LNCAP (cell line): ENCODE results near the gene GJD4.

Experiments used
- TF ChIP-seq, protein P1 (sequence below): fragments of 450-650 bp; IDR thresholded peaks from 2 replicates; pipeline ENCODE4 v1.5.1; 2017; ENCODE audit warnings: mild to moderate bottlenecking

GJD4 gene

DNA sequence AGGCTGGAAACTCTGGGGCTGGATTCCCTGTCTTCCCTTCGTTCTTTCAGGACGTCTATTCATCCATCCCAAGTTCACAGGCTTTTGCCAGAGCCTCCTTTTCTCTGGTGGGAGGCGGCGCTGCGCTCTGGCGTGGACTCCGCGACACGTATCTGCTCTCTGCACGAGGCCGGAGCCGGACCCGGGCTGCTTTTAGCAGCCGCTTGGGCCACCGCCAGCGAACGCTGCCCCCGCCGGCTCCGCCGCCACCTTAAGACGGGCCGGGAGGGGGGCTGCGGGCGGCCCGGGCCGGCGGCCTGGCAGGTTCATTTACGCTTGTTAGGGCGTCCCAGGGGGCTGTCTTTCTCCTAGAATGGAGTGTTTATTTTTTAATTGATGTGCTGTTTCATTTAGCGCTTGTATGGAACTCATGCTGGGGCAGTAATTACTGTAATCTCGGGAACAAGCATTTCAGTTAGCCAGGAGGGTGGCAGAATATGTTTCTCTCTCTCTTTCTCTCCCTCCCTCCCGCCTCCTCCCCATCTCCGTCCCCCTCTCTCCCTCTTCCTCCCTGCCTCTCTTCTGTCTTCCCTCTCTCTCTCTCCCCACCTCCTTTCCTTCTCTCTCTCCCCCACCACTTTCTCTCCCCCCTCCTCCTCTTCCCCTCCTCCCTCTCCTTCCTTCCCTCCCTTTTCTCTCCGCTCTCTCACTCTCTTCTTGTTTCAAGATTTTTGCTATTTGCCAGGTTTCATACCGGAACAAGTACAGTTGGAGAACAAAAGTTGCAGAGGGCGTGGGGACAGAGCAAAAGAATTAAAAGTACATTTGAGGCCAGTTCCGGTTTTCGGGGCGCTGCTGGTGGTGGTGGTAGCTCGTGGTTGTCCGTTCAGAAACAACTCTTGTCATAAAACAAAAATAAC lies 38.3 kb downstream of the GJD4 start:
- TF ChIP-seq, protein P1, sequence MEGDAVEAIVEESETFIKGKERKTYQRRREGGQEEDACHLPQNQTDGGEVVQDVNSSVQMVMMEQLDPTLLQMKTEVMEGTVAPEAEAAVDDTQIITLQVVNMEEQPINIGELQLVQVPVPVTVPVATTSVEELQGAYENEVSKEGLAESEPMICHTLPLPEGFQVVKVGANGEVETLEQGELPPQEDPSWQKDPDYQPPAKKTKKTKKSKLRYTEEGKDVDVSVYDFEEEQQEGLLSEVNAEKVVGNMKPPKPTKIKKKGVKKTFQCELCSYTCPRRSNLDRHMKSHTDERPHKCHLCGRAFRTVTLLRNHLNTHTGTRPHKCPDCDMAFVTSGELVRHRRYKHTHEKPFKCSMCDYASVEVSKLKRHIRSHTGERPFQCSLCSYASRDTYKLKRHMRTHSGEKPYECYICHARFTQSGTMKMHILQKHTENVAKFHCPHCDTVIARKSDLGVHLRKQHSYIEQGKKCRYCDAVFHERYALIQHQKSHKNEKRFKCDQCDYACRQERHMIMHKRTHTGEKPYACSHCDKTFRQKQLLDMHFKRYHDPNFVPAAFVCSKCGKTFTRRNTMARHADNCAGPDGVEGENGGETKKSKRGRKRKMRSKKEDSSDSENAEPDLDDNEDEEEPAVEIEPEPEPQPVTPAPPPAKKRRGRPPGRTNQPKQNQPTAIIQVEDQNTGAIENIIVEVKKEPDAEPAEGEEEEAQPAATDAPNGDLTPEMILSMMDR: no peak

GRCh38 chr10:35644050-35644950 lies 39.2 kb downstream of the GJD4 start:
- TF ChIP-seq, protein P1: no peak

- TF ChIP-seq, protein P1: no peak
Measured at GRCh38 chr10:35650894-35651293, 45.8 kb downstream of the GJD4 start.

DNA sequence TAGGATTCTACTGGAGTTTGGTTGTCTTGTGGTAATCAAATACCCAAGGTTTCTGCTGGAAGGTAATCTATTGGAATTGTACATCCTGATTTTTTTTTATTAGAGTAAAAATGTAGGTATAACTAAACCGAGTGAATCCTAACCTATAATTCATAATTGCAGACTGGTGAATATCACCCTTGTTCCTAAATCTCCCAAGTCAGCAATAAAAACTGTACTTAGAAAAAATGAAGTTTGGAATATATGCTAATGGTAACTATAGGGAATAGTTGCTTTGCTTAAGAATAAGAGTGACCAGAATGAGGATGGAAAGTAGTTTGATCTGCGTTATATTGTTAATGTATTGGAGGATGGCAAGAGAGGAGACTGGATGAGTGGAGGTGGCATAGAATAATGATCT lies 47.7 kb downstream of the GJD4 start:
- TF ChIP-seq, protein P1: no peak

DNA sequence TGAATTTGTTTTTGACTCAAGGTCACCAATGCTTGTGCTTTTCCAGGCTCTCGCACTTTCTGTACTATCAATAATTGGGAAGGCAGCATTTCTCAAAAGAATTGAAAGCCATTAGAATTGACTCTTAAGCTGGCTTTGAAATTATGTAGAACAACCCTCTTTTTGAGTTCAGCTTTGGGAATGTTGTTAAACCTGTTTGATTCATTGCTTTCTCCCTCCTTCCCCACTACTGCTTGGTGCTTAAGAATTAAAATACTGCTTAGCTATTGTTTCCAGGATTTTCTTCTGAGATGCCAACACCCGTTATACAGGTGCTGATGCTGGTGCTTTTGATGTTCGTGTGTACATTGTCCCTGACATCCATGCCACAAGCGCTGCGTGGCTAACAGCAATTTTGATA lies 52.5 kb downstream of the GJD4 start:
- TF ChIP-seq, protein P1: no peak
